OCI-LY7 (cell line): ENCODE results near the gene MRM1. TPM values are rescaled to one million over a fixed set of nuclear protein-coding genes. Genes with fewer than 3 reads are reported as not detected.

Source experiments
- BruUV-seq: library from RNA; stranded (reverse); fragments of 400-500 nt; replicated peaks from 2 replicates; lab custom pipeline; 2021; lab: Mats Ljungman, UMichigan
- CTCF ChIA-PET: fragments of 300-600 bp; sonication (Branson Sonifier 250); formaldehyde crosslinking; loops from one replicate; lab custom pipeline; 2022; ENCODE audit warnings: antibody characterized with exemption; ENCODE audit not compliant: unreplicated experiment; lab: Charles Lee
- POLR2A ChIA-PET: fragments of 300-600 bp; sonication (Branson Sonifier 250); formaldehyde crosslinking; loops from one replicate; lab custom pipeline; 2022; ENCODE audit warnings: antibody characterized with exemption; lab: Charles Lee
- DNase-seq: peaks from one replicate; pipeline ENCODE4 v3.0.0-alpha.2; 2015; ENCODE audit warnings: low spot score
- H2AFZ ChIP-seq: fragments of 200-600 bp; sonication (generic), shearing (Covaris generic); 2 replicates; pipeline ENCODE4 v1.6.1; 2014; ENCODE audit warnings: mild to moderate bottlenecking, antibody characterized with exemption, low read length, moderate library complexity
- H3K27ac ChIP-seq: fragments of 200-600 bp; sonication (generic); 2 replicates; pipeline ENCODE4 v1.5.1; 2014; ENCODE audit warnings: mixed run types, low read depth, mild to moderate bottlenecking, moderate library complexity, low read length, inconsistent platforms; ENCODE audit not compliant: poor library complexity, severe bottlenecking
- H3K36me3 ChIP-seq: fragments of 200-600 bp; sonication (generic); 2 replicates; pipeline ENCODE4 v1.6.1; 2014; ENCODE audit warnings: mild to moderate bottlenecking, antibody characterized with exemption, low read length, moderate library complexity, mixed read lengths; ENCODE audit not compliant: insufficient read depth
- H3K4me1 ChIP-seq: fragments of 200-600 bp; sonication (generic); 2 replicates; pipeline ENCODE4 v1.5.1; 2014; ENCODE audit warnings: mild to moderate bottlenecking, low read length; ENCODE audit not compliant: insufficient read depth, poor library complexity, severe bottlenecking
- H3K4me2 ChIP-seq: fragments of 200-600 bp; sonication (generic); 2 replicates; pipeline ENCODE4 v1.6.1; 2014; ENCODE audit warnings: mild to moderate bottlenecking, low read length
- H3K4me3 ChIP-seq: fragments of 200-600 bp; sonication (generic); 2 replicates; pipeline ENCODE4 v1.5.1; 2014; ENCODE audit warnings: mild to moderate bottlenecking, low read depth, low read length; ENCODE audit not compliant: poor library complexity, severe bottlenecking
- H3K79me2 ChIP-seq: fragments of 200-600 bp; sonication (generic); 2 replicates; pipeline ENCODE4 v1.6.1; 2016; ENCODE audit warnings: low read depth, mild to moderate bottlenecking, low read length, moderate library complexity, mixed read lengths; ENCODE audit not compliant: insufficient read depth
- H3K9me2 ChIP-seq: fragments of 200-600 bp; sonication (generic); 2 replicates; pipeline ENCODE4 v1.6.1; 2016; ENCODE audit warnings: mild to moderate bottlenecking, low read length, mixed read lengths; ENCODE audit not compliant: insufficient read depth
- H3K9me3 ChIP-seq: fragments of 200-600 bp; sonication (generic); 2 replicates; pipeline ENCODE4 v1.6.1; 2014; ENCODE audit warnings: mild to moderate bottlenecking, mixed run types, low read length, mixed read lengths
- H4K20me1 ChIP-seq: fragments of 200-600 bp; sonication (generic); 2 replicates; pipeline ENCODE4 v1.6.1; 2014; ENCODE audit warnings: mild to moderate bottlenecking, antibody characterized with exemption, low read length, moderate library complexity, mixed read lengths; ENCODE audit not compliant: insufficient read depth
- CTCF ChIP-seq: fragments of 200-600 bp; sonication (generic); conservative IDR thresholded peaks from 2 replicates; pipeline ENCODE4 v1.5.1; 2014; ENCODE audit warnings: mild to moderate bottlenecking, antibody characterized with exemption, low read length, moderate library complexity, mixed read lengths
- EZH2phosphoT487 ChIP-seq: fragments of 200-600 bp; sonication (generic); IDR thresholded peaks from 2 replicates; pipeline ENCODE4 v1.6.1; 2018; ENCODE audit warnings: low read depth, borderline replicate concordance, mild to moderate bottlenecking, mixed run types, antibody characterized with exemption, low read length, moderate library complexity, mixed read lengths
- intact Hi-C: fragments of 100-400 bp; cut with micrococcal nuclease; formaldehyde crosslinking; loops from one replicate; pipeline ENCODE4 v1.10.0; 2022; ENCODE audit not compliant: unreplicated experiment
- total RNA-seq, 2 experiments: library from RNA; depleted of rRNA in 1 of 2; stranded (reverse); fragments of >200 nt in 1 of 2; shearing (Covaris generic) in 1 of 2; gene quantifications; 2 replicates each; pipeline ENCODE4 v1.2.3, GENCODE V29; 2014 to 2022

MRM1 gene
- total RNA-seq, 2 experiments from 2014 or later, result 22.5 to 22.6 TPM

- Histone ChIP-seq H3K4me1 (peaks cover 19% of the 10 kb centered on the region), H3K79me2 (no peaks in the 10 kb centered on the region), H3K36me3 (peaks cover 34% of the 10 kb centered on the region), H3K9me2 (no peaks in the 10 kb centered on the region), H3K4me3 (peak overlapping the region; percentile 82), H3K4me2 (peak overlapping the region; percentile 91), H4K20me1 (peaks cover 3% of the 10 kb centered on the region; the same call in 1 of the 2 replicates), H2AFZ (no peak overlapping the region), H3K27ac (no peak overlapping the region), H3K9me3 (no peaks in the 10 kb centered on the region)
- POLR2A ChIA-PET, result interaction anchor here (1.2 to 1.4 kb wide), 2 partner anchors 8 to 46 kb away, joined by 4 to 10 read pairs; partner anchors contain the start of gene MRM1
- TF ChIP-seq EZH2phosphoT487 (no peak), CTCF (no peak)
- CTCF ChIA-PET, result no interaction called here
- no peak for DNase-seq
- BruUV-seq, result no TSS peak
- intact Hi-C loops, result no loop called here
Measured at GRCh38 chr17:36592716-36593321, 8.6 kb upstream of the MRM1 start.

GRCh38 chr17:36593656-36594316, 7.6 kb upstream of the MRM1 start:
- Histone ChIP-seq H3K4me1 (peaks cover 19% of the 10 kb centered on the region), H3K79me2 (no peaks in the 10 kb centered on the region), H3K4me3 (no peak overlapping the region), H2AFZ (no peak overlapping the region), H3K4me2 (no peak overlapping the region), H3K9me2 (no peaks in the 10 kb centered on the region), H4K20me1 (peaks cover 3% of the 10 kb centered on the region; the same call in 1 of the 2 replicates), H3K27ac (no peak overlapping the region), H3K9me3 (no peaks in the 10 kb centered on the region), H3K36me3 (peaks cover 25% of the 10 kb centered on the region)
- ChIA-PET CTCF (no interaction called here), POLR2A (interaction anchor here (1.2 to 1.4 kb wide), 2 partner anchors 8 to 47 kb away, joined by 4 to 10 read pairs; partner anchors contain the start of gene MRM1)
- intact Hi-C loops, result no loop called here
- no peak for DNase-seq
- no TSS peak for BruUV-seq
- no peak for TF ChIP-seq EZH2phosphoT487

DNA sequence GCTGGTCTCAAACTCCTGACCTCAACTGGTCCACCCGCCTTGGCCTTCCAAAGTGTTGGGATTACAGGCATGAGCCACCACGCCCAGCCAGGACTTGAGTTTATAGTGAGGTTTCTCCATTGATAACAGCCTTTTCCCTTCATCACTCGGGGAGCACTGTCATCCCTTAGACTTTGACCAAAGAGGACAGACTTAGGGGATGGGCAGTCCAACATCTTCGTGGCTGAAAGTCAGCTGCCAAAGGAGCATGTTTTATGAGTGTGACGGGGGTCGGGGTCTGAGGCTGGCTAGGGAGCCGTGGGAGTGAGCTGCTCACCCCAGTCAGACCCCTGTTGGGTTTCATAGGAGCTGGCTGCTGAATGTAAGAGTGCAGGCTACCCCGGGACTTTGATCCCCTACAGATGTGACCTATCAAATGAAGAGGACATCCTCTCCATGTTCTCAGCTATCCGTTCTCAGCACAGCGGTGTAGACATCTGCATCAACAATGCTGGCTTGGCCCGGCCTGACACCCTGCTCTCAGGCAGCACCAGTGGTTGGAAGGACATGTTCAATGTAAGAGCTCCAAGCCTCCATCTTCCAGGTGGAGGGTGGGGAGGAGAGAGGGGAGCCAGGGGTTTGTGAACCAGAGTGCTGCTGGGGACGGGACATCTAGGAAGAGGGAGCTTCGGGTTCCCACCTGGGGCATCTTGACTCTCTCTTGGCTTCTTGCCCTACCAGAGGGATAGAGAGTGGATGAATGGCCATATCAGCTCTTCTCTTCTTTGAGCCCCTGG, 6.6 kb upstream of the MRM1 start:
- ChIA-PET POLR2A (interaction anchor here (0.6 to 1.1 kb wide), 4 partner anchors 9 to 814 kb away, joined by 3 to 7 read pairs (median 4); no protein-coding TSS in a partner anchor), CTCF (no interaction called here)
- H3K4me1 ChIP-seq, result peaks cover 19% of the 10 kb centered on the region
- H3K9me2 ChIP-seq, result no peaks in the 10 kb centered on the region
- no peaks in the 10 kb centered on the region; the same call in 1 of the 2 replicates for H4K20me1 ChIP-seq
- no peak for TF ChIP-seq CTCF
- no peak for TF ChIP-seq EZH2phosphoT487
- BruUV-seq, result no TSS peak
- no peaks in the 10 kb centered on the region for H3K79me2 ChIP-seq
- no peak overlapping the region for H3K4me2 ChIP-seq
- no peaks in the 10 kb centered on the region for H3K9me3 ChIP-seq
- H3K4me3 ChIP-seq, result no peak overlapping the region
- DNase-seq, result no peak
- H2AFZ ChIP-seq, result no peak overlapping the region
- intact Hi-C loops, result no loop called here
- no peak overlapping the region for H3K27ac ChIP-seq
- H3K36me3 ChIP-seq, result peaks cover 15% of the 10 kb centered on the region
